Erythroblast (primary cell): ENCODE results near the gene IL25.

ENCODE experiments used
- DNase-seq, 2 experiments: peaks; one replicate each; lab custom pipeline; 2025; lab: John Stamatoyannopoulos, UW
- GATA1 ChIP-seq: IDR thresholded peaks from 2 replicates; pipeline ENCODE4 v1.6.1; 2011; ENCODE audit warnings: low read depth, mild to moderate bottlenecking, control low read depth, low read length, moderate library complexity
- POLR2A ChIP-seq: IDR thresholded peaks from 2 replicates; pipeline ENCODE4 v1.6.1; 2011; ENCODE audit warnings: mild to moderate bottlenecking, low read length

The IL25 gene

GRCh38 chr14:23347406-23348296, 25.0 kb upstream of the IL25 start:
- TF ChIP-seq POLR2A (no peak), GATA1 (no peak)
- DNase-seq = no peak

- DNase-seq = no peak
- TF ChIP-seq GATA1 = no peak
- TF ChIP-seq POLR2A = no peak
Observed at GRCh38 chr14:23348297-23348655, 24.3 kb upstream of the IL25 start.

- TF ChIP-seq POLR2A (no peak), GATA1 (no peak)
- no peak for DNase-seq
Observed at GRCh38 chr14:23349156-23349845, 23.3 kb upstream of the IL25 start.

GRCh38 chr14:23351681-23352505, 20.7 kb upstream of the IL25 start:
- TF ChIP-seq GATA1 (no peak), POLR2A (no peak)
- no peak for DNase-seq

GRCh38 chr14:23352506-23353432, 19.8 kb upstream of the IL25 start, which contains the start of gene SLC22A17:
SLC22A17 (minus strand) TSS chr14:23352887.
- DNase-seq = no peak
- TF ChIP-seq GATA1 (no peak), POLR2A (no peak)

- TF ChIP-seq POLR2A (no peak), GATA1 (no peak)
- DNase-seq = no peak
Observed at GRCh38 chr14:23353433-23353780, 19.2 kb upstream of the IL25 start.

GRCh38 chr14:23354990-23355389, 17.6 kb upstream of the IL25 start:
- no peak for DNase-seq
- TF ChIP-seq GATA1 = no peak
- TF ChIP-seq POLR2A = no peak

- no peak for DNase-seq
- TF ChIP-seq GATA1 (no peak), POLR2A (no peak)
Observed at GRCh38 chr14:23355871-23356435, 16.7 kb upstream of the IL25 start.

- TF ChIP-seq GATA1 (no peak), POLR2A (no peak)
Observed at GRCh38 chr14:23356662-23357061, 15.9 kb upstream of the IL25 start.

GRCh38 chr14:23357261-23357660, 15.3 kb upstream of the IL25 start:
- no peak for DNase-seq

More at GRCh38 chr14:23356662-23357061, 15.9 kb upstream of the IL25 start:
- DNase-seq = no peak

GRCh38 chr14:23358042-23358441, 14.6 kb upstream of the IL25 start:
- DNase-seq = no peak
- no peak for TF ChIP-seq POLR2A
- no peak for TF ChIP-seq GATA1

More at GRCh38 chr14:23357261-23357660, 15.3 kb upstream of the IL25 start:
- TF ChIP-seq POLR2A = no peak
- no peak for TF ChIP-seq GATA1

- TF ChIP-seq POLR2A (no peak), GATA1 (no peak)
- no peak for DNase-seq
Observed at GRCh38 chr14:23358553-23359166, 13.9 kb upstream of the IL25 start.
